Measurements from ENCODE around the gene TEC.

The TEC gene

GRCh38 chr4:48237996-48238645, 31.5 kb downstream of the TEC start:
- H3K27ac ChIP-seq, result no peak overlapping the region
- TF ChIP-seq CTCF (conservative IDR thresholded peaks at IDR 0.05) (no peak), ZFX (IDR thresholded peaks at IDR 0.05) (no peak)

- no peak for TF ChIP-seq CTCF (conservative IDR thresholded peaks at IDR 0.05)
- TF ChIP-seq ZFX (IDR thresholded peaks at IDR 0.05), result no peak
- H3K27ac ChIP-seq, result no peak overlapping the region
Observed at GRCh38 chr4:48235050-48235449, 34.6 kb downstream of the TEC start.

- H3K27ac ChIP-seq, result no peak overlapping the region
- no peak for TF ChIP-seq ZFX (IDR thresholded peaks at IDR 0.05)
Observed at GRCh38 chr4:48234575-48234974, 35.1 kb downstream of the TEC start.

GRCh38 chr4:48228949-48229348, 40.7 kb downstream of the TEC start:
- no peak for TF ChIP-seq CTCF (conservative IDR thresholded peaks at IDR 0.05)
- TF ChIP-seq ZFX (IDR thresholded peaks at IDR 0.05), result no peak
- no peak overlapping the region for H3K27ac ChIP-seq

GRCh38 chr4:48227662-48228061, 42.0 kb downstream of the TEC start:
- TF ChIP-seq ZFX (IDR thresholded peaks at IDR 0.05) (no peak), CTCF (conservative IDR thresholded peaks at IDR 0.05) (no peak)

GRCh38 chr4:48226199-48226598, 43.4 kb downstream of the TEC start:
- TF ChIP-seq ZFX (IDR thresholded peaks at IDR 0.05) (no peak), CTCF (conservative IDR thresholded peaks at IDR 0.05) (no peak)

More at GRCh38 chr4:48227662-48228061, 42.0 kb downstream of the TEC start:
- no peak overlapping the region for H3K27ac ChIP-seq

GRCh38 chr4:48225368-48226141, 44.1 kb downstream of the TEC start:
- H3K27ac ChIP-seq, result no peak overlapping the region
- TF ChIP-seq ZFX (IDR thresholded peaks at IDR 0.05) (no peak), CTCF (conservative IDR thresholded peaks at IDR 0.05) (no peak)

More at GRCh38 chr4:48226199-48226598, 43.4 kb downstream of the TEC start:
- no peak overlapping the region for H3K27ac ChIP-seq

Data from C4-2B (cell line).